ENCODE data around the gene AFF3. TPM values are rescaled to one million over a fixed set of nuclear protein-coding genes. Genes with fewer than 3 reads are reported as not detected.

The AFF3 gene
- total RNA-seq, 2 experiments from 2014 or later, result 0.03 TPM

GRCh38 chr2:99878581-99879350, 263.6 kb downstream of the AFF3 start:
- H3K27ac Mint-ChIP-seq, result no peak overlapping the region
- H3K4me3 Mint-ChIP-seq, result no peak overlapping the region
- ChIA-PET POLR2A (no interaction called here), CTCF (no interaction called here)
- H3K27me3 Mint-ChIP-seq, result no peaks in the 10 kb centered on the region
- no peak for DNase-seq
- no peaks in the 10 kb centered on the region for H3K4me1 Mint-ChIP-seq
- no peaks in the 10 kb centered on the region for H3K36me3 Mint-ChIP-seq (ENCODE audit: low read depth)
- H3K9me3 Mint-ChIP-seq, result no peaks in the 10 kb centered on the region

GRCh38 chr2:99877963-99878362, 264.4 kb downstream of the AFF3 start:
- no peaks in the 10 kb centered on the region for H3K27me3 Mint-ChIP-seq
- no peaks in the 10 kb centered on the region for H3K36me3 Mint-ChIP-seq (ENCODE audit: low read depth)
- H3K4me3 Mint-ChIP-seq, result no peak overlapping the region
- CTCF ChIA-PET, result no interaction called here
- POLR2A ChIA-PET, result no interaction called here
- no peak overlapping the region for H3K27ac Mint-ChIP-seq
- DNase-seq, result no peak
- no peaks in the 10 kb centered on the region for H3K4me1 Mint-ChIP-seq
- H3K9me3 Mint-ChIP-seq, result no peaks in the 10 kb centered on the region

GRCh38 chr2:99876956-99877355, 265.4 kb downstream of the AFF3 start:
- Mint-ChIP-seq H3K27me3 (no peaks in the 10 kb centered on the region), H3K36me3 (ENCODE audit: low read depth) (no peaks in the 10 kb centered on the region), H3K4me1 (no peaks in the 10 kb centered on the region), H3K27ac (no peak overlapping the region), H3K4me3 (no peak overlapping the region), H3K9me3 (no peaks in the 10 kb centered on the region)
- ChIA-PET POLR2A (no interaction called here), CTCF (no interaction called here)
- DNase-seq, result no peak

GRCh38 chr2:99875627-99876201, 266.7 kb downstream of the AFF3 start:
- Mint-ChIP-seq H3K27me3 (no peaks in the 10 kb centered on the region), H3K4me3 (no peak overlapping the region), H3K9me3 (no peaks in the 10 kb centered on the region), H3K36me3 (ENCODE audit: low read depth) (no peaks in the 10 kb centered on the region), H3K27ac (no peak overlapping the region), H3K4me1 (no peaks in the 10 kb centered on the region)
- CTCF ChIA-PET, result no interaction called here
- no peak for DNase-seq
- POLR2A ChIA-PET, result interaction anchor here (0.7 kb wide), 1 partner anchor 10 kb away, joined by 3 read pairs; no protein-coding TSS in a partner anchor

DNA sequence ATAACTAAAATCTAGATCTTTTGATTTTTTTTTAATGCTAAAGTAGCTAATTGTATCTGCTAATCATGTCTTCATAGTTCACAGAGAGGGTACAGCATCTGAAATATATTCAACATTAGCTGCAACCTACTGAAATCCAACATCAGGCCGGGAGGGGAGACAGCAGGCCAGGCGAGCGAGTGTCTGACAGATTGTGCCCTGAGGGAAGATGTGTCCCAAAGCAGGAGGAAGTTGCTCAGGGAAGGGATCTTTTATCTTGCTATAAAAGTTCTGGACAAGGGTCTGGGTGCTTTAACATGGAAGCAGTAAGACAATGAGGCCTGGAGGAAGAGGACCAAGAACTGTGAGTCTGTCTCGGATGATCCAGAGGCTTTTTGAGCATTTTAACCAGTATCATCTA, 274.1 kb downstream of the AFF3 start:
- Mint-ChIP-seq H3K36me3 (ENCODE audit: low read depth) (no peaks in the 10 kb centered on the region), H3K4me1 (no peaks in the 10 kb centered on the region), H3K9me3 (no peaks in the 10 kb centered on the region), H3K4me3 (no peak overlapping the region), H3K27ac (no peak overlapping the region), H3K27me3 (no peaks in the 10 kb centered on the region)
- POLR2A ChIA-PET, result no interaction called here
- CTCF ChIA-PET, result no interaction called here
- no peak for DNase-seq

GRCh38 chr2:99867770-99868169, 274.6 kb downstream of the AFF3 start:
- ChIA-PET POLR2A (no interaction called here), CTCF (interaction anchor here (0.6 kb wide), 1 partner anchor 397 kb away, joined by 3 read pairs; no protein-coding TSS in a partner anchor)
- no peaks in the 10 kb centered on the region for H3K4me1 Mint-ChIP-seq
- H3K4me3 Mint-ChIP-seq, result no peak overlapping the region
- no peaks in the 10 kb centered on the region for H3K9me3 Mint-ChIP-seq
- H3K36me3 Mint-ChIP-seq (ENCODE audit: low read depth), result no peaks in the 10 kb centered on the region
- no peak for DNase-seq
- no peaks in the 10 kb centered on the region for H3K27me3 Mint-ChIP-seq
- no peak overlapping the region for H3K27ac Mint-ChIP-seq

GRCh38 chr2:99865818-99866676, 276.3 kb downstream of the AFF3 start:
- Mint-ChIP-seq H3K27me3 (no peaks in the 10 kb centered on the region), H3K4me1 (peaks cover 4% of the 10 kb centered on the region), H3K9me3 (no peaks in the 10 kb centered on the region), H3K36me3 (ENCODE audit: low read depth) (no peaks in the 10 kb centered on the region), H3K4me3 (no peak overlapping the region), H3K27ac (no peak overlapping the region)
- CTCF ChIA-PET, result no interaction called here
- POLR2A ChIA-PET, result interaction anchor here (0.6 kb wide), 1 partner anchor 9 kb away, joined by 3 read pairs; no protein-coding TSS in a partner anchor
- DNase-seq, result no peak

DNA sequence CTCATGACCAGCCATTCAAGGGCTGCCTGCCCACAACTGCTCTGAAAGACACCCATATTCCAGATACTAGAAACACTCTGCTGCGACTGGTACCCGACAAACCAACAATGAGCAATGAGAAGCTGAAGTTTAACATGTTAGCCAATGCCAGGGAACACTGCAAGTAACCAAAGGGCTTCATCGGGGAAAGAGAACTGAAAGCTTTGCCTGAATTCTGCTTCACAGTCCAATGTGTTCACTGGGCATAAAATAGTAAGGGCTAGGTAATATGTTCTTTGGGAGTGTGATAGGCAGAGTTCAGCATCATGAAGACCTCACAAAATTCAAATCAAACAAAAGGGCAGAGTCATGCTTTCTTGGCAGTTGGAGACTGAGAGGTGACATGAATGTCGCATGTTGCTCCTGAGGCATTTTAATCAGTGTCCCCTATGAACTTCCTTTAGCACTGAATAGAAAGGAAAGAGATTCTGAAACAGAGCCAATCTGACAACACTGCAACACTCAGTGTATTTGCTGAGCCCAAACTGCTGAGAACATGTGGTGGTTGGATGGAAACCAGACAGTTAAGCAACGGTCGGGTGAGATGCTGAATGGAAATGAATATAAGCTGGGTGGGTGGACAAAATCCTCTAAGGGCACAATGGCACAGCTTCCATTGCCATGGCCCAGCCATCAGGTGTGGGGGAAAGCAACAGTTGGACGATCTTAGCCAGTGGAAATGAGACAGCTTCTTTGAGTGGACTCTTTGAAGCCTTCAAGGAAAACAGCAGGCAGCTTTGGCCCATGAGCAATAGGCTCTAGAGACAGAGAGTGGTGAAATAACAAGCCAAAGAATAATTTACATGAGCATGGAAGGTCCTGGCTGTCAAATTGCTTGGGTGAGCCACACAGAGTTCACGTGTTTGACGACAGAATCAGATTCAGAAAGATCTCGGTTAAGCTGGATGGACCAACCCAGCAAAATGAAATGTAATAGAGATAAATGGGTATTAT, 277.5 kb downstream of the AFF3 start:
- Mint-ChIP-seq H3K27ac (no peak overlapping the region), H3K4me1 (peaks cover 4% of the 10 kb centered on the region), H3K9me3 (no peaks in the 10 kb centered on the region), H3K36me3 (ENCODE audit: low read depth) (no peaks in the 10 kb centered on the region), H3K27me3 (peaks cover 1% of the 10 kb centered on the region), H3K4me3 (no peak overlapping the region)
- no peak for DNase-seq
- ChIA-PET POLR2A (interaction anchor here (0.6 kb wide), 1 partner anchor 11 kb away, joined by 3 read pairs; no protein-coding TSS in a partner anchor), CTCF (no interaction called here)

DNA sequence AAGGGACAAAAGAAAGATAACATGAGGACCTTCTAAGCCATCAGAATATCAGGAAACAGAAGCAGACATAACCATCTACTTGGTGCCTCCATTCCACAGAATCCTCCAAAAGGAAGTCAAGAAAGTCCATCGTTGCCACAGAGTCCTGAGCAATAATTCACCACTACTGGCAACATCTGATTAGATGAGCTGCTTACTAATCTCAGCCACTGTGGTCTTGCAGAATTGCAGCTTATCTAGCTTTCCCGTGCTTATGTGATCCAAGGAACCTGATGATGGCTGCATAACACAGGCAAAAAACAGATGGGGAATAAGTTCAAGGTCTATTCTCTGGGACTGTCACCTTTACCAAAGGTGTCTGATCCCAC, 278.5 kb downstream of the AFF3 start:
- Mint-ChIP-seq H3K27ac (no peak overlapping the region), H3K9me3 (no peaks in the 10 kb centered on the region), H3K36me3 (ENCODE audit: low read depth) (no peaks in the 10 kb centered on the region), H3K27me3 (peaks cover 1% of the 10 kb centered on the region), H3K4me1 (peaks cover 4% of the 10 kb centered on the region), H3K4me3 (no peak overlapping the region)
- ChIA-PET POLR2A (no interaction called here), CTCF (no interaction called here)
- no peak for DNase-seq

GRCh38 chr2:99863236-99863902, 279.0 kb downstream of the AFF3 start:
- Mint-ChIP-seq H3K9me3 (no peaks in the 10 kb centered on the region), H3K27me3 (peaks cover 1% of the 10 kb centered on the region), H3K4me1 (peaks cover 4% of the 10 kb centered on the region), H3K27ac (no peak overlapping the region), H3K36me3 (ENCODE audit: low read depth) (no peaks in the 10 kb centered on the region), H3K4me3 (no peak overlapping the region)
- no peak for DNase-seq
- POLR2A ChIA-PET, result no interaction called here
- CTCF ChIA-PET, result no interaction called here

DNA sequence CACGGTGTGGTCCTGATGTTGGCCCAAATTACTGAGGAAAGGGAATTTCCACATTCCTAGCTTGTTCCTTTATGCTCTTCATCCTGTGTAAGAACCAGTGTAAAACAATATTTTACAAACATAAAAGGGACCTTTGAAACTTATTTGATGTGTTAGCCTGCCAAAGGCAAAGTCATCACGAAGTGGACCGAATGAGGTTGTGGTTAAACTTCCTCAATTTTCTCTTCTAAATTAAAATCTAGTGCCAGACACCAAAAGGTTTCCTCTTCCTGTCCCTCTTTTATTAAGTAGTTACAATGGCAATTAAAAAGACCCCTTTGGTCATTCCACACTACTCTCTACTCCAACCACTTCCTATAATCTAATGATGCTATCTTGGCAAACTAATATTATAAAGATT, 279.8 kb downstream of the AFF3 start:
- no peak for DNase-seq
- no peaks in the 10 kb centered on the region for H3K36me3 Mint-ChIP-seq (ENCODE audit: low read depth)
- POLR2A ChIA-PET, result no interaction called here
- H3K4me3 Mint-ChIP-seq, result no peak overlapping the region
- no peak overlapping the region for H3K27ac Mint-ChIP-seq
- H3K4me1 Mint-ChIP-seq, result peaks cover 4% of the 10 kb centered on the region
- no peaks in the 10 kb centered on the region for H3K9me3 Mint-ChIP-seq
- CTCF ChIA-PET, result no interaction called here
- peaks cover 1% of the 10 kb centered on the region for H3K27me3 Mint-ChIP-seq

- Mint-ChIP-seq H3K9me3 (no peaks in the 10 kb centered on the region), H3K4me1 (peaks cover 4% of the 10 kb centered on the region), H3K4me3 (no peak overlapping the region), H3K36me3 (ENCODE audit: low read depth) (no peaks in the 10 kb centered on the region), H3K27me3 (peaks cover 1% of the 10 kb centered on the region), H3K27ac (no peak overlapping the region)
- ChIA-PET POLR2A (no interaction called here), CTCF (no interaction called here)
- DNase-seq, result no peak
These were observed 281.0 kb downstream of the AFF3 start for GRCh38 chr2:99861376-99861760.

Measured in activated CD4-positive, alpha-beta memory T cell treated with anti-CD3 and anti-CD28 coated beads, Interleukin-2, amount 10 ng/mL, durations not matched to agents 7 days and 5 days (primary cell).